8988T (cell line): Measurements from ENCODE around the gene PACS2.
"Not testable (repeated sequence)": the region's sequence is repeated elsewhere in the genome, so short reads cannot be mapped to it uniquely, and the experiment has no call there.

ENCODE experiments used
- DNase-seq: peaks from one replicate; pipeline ENCODE4 v3.0.0; 2011

The PACS2 gene

DNA sequence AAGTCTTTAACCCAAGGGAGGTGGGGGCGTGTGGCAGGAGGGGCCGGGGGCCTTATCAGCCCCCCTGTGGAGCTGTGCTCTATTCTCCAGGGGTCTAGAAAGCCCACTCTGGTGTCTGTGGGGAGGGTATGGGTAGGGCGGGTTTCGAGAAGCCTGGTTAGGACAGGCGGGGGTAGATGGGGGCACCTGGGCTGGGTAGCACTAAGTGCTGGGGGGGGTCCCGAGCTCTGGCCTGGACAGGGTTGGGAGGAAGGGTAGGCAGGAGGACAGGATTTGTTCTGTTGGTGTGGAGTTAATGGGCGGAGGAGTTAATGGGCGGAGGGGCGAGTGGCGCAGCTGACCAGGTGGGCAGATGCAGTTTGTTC lies 2.0 kb downstream of the PACS2 start:
- DNase-seq = no peak

DNA sequence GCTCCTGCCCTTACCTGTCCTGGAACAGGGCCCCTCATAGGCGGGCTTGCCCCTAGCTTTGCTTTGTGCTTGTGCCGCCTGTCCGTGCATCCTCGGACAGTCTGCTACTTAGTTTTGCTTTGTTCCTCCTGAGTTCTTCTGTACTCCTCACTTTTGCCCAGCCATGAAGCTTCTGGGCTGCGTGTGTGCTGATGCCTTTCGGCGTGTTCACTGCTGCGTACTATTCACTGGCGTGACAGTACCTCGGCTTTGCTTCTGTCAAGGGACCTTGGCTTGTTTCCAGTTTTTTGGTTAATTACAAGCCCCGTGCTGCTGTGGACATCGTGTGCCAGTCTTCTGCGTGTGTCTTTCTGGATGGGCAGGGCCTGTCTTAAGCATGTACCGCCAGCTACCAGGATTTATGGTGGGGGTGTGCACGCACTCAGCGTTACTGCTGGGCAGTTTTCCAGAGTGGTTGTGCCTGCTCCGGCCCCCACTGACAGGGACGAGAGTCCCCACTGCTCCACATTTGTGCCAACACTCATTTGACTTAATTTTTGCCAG lies 2.5 kb downstream of the PACS2 start:
- no peak for DNase-seq

DNA sequence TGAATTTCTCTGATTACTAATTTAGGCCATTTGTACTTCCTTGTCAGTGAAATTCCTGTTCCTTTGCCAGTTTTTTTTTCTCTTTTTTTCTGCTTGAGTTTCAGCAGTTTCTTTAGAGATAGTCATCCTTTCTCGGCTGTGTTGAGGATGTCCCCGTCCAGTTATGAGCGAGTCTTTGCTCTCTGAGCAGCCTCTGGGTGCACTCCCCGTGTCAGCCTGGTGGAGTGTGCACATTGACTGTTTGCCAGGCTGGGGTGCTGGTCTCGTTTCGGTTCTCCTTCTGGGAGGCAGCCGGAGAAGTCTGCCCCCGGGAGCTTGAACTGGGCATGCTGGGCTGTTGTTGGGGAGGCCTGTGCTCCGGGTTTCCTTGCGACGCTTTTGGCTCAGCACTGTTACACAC lies 3.0 kb downstream of the PACS2 start:
- DNase-seq = no peak

DNA sequence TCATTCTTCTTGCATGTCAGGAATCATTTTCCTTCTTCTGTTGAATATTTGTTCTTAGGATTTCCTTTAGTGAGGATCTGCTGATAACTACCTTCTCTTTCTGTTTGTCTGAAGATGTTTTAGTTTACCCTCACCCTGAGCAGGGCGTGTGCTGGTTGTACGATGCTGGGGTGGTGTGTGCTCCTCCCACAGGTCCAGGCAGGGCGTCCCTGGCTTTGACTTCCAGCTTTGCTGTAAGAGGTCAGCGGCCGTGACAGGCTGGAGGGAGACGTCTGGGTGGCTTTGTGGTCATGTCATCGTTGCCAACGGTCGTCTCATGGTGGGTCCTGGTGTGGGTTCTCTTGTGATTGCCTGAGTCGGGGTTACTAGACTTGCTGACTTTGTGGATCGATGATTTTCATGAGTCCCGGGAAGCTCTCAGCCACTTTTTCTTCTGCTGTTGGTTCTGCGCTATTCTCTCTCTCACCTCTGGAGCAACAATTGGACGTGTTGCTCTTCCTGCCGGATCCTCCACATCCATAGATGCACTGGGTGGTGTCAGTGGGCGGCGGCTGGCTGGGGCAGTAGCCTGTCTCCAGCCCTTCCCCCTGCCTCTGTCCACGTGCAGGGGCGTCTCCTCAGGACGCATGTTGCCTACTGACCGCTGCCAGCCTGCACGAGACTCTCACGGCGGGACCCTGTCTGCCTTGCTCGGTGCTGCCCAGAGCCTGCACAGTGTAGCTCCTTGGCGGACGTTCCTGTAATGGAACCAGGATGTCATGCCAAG lies 8.4 kb downstream of the PACS2 start:
- DNase-seq = no peak

DNA sequence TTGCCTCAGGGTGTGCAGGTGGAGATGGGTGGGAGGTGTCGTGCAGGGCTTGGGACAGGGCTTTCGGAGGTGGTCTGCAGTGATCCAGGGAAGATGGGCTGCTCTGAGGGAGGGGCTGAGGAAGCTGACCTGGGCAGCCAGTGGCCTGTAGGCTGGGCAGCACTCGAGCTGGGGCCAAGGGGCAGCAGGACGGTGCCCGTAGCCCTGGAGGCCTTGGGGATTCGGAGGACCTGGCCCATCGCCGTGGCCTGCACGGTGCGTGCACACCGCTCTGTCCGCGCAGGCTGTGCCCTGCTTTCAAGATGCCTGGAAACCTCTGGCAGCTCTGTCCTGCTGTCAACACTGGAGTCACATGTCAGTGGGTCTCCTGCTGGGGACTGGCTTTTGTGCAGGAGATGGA lies 9.1 kb downstream of the PACS2 start:
- no peak for DNase-seq

DNA sequence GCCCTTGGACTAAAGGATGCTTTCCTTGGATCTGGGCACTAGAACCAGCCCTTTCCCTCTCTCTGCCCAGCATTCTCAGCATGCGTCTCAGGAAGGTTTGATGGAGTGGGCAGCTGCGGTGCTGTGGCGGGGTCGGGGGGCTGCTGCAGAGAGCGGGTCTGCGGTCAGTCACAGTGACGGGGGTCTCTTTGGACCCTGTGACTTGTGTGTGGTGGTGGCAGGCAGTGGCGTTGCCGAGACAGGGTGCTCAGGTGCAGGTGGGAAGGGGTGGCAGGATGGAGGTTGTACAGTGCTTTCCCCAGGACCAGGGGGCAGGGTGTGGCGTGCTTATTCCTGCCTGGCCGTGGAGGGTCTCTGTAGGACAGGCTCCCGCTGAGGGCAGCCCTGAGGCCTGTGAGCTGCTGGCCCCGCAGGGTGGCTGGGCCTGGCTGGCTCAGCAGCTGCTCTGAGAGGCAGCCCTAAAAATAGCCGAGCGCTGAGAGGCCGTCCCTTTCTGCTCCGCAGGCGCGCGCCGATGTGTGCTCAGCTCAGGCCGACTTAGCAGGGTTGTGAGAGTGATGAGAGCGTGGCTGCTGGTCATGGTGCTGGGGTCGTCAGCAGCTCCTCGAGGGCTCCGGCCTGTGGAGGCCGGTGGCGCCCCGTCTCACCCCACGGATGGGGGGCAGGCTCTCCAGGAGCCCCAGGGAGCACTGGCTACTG lies 9.7 kb downstream of the PACS2 start:
- DNase-seq = no peak

DNA sequence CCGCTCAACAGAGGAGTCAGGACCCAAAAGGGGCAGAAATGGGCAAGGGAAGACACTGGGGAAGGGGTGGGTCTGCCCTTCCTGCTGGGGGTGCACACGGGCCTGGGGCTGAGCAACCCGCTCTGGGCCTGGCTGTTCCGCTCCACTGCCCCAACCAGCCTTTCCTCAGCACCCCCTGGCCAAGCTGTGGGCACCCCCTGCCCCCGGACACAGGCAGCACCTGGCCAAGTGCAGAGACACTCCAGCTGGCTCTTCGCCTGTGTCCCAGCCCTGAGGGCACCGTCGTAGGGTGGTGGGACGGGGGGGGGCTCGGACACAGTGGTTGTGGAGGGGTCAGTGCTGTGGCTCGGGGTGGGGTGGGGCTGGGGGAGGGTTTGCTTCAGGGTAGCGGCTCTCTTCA lies 10.3 kb downstream of the PACS2 start:
- DNase-seq = no peak

DNA sequence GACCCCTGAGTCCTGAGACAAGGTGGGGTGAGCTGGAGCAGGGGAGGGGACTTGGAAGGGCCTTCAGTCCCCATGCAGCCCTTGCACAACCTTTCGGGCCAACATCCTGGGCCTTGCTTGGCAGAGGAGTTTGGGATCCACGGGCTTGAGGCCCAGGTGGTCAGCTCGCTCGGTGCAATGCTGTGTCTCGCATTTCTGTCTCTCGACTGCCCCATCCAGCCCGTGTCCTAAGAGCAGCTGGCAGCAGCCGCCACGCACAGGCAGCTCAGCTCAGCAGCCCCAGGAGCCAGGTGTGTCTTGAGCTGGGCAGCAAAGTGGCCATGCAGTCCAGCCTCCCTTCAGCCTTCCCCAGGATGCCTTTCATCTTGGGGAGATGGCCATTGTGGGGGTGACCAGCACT lies 10.8 kb downstream of the PACS2 start:
- DNase-seq = no peak

DNA sequence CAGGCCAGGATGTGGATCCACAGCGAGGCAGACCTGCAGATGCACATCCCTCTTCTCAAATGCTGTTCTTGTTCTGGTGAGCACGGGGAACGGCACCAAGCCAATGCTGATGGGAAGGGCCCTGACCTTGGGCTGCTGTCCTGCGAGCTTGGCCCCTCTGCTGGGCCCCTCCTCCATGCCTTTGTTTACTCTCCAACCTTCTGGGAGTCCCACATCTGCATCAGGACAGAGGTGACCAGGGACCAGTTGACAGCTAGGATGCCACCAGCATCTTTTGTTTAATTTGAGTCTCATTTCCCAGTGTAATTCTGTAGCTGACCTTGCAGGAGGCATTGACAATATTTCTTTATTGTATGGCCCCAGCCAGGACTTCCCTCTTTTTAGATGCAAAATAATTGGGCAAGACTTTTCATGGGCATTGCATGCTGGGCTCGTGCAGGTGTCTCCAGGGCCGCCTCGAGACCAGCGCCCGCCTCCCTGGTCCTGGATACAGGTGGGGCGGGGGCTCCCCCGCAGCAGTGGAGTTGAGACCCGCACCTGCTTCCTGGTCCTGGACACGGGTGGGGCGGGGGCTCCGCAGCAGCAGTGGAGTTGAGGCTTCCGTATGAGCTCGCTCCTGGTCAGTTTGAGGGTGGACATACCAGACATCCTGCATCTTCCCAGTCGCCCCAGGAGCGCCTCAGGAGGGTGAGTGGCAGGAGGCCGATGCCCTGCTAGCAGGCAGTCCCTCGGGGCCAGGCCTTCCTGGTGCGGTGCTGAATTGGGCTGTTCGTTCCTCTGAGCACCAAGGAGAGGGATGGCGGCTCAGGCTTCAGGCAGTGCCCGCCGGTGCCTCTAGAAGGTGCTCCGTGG lies 11.4 kb downstream of the PACS2 start:
- DNase-seq = no peak

DNA sequence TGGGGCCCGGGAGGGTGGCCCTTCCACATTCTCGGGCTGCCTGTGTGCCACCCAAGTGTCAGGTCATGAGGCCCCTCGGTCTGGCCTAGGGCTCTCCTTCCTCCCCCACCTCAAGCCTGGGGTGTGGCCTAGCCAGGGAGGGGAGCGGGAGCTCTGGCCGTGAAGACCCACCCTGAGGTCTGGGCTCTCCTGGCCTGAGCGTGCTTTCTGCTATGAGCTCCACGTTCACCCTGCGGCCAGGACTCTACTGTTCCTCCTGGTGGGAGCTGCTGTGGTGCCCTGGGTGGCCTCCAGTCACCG lies 12.0 kb downstream of the PACS2 start:
- no peak for DNase-seq

DNA sequence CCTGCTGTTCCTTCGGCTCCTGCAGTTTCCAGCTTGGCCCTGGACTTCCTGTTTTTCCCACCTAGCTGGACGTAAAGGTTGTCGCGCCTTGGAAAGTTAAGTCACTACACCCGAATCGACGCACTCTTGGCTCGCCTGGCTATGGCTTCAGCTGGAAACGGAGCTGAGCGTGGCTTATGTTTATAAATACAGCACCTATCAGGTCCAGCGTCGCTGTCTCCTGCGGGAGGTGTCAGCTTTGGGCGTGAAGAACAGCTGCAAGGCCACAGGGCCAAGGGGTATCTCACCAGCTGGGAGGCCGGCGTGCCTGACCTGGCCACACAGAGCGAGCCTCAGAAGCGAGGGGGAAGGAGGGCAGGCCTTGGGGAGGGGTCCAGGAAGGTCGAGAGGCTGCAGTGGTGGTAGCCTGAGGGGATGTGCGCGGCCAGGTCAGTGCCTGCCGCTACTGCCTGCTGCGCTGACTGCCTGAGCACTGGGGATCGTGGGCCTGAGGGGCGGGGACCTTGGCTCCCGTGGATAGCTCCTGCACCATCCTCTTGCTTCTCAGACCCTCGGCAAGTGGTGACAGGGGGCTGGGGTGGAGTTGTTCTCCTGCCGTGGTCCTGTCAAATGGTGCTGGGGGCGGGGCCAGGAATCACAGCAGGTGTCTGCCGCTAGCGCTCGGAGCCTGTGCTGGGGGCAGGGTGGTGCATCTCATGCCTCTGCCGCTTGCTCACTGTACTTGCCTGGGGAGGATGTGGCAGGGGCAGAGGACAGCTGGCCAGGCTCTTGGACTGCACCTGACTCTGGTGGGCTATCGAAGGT lies 12.5 kb downstream of the PACS2 start:
- DNase-seq = no peak

DNA sequence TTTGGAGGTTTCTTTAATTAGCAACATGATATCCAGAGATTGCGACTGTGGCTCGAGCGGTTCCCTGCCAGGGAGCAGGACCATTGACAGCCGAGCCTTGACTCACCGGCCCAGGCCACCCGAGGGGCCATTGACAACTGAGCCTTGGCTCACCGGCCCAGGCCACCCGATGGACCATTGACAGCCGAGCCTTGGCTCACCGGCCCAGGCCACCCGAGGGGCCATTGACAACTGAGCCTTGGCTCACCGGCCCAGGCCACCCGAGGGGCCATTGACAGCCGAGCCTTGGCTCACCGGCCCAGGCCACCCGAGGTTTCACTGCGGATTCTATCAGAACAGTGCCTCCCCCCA lies 13.1 kb downstream of the PACS2 start:
- DNase-seq = not testable (repeated sequence)

DNA sequence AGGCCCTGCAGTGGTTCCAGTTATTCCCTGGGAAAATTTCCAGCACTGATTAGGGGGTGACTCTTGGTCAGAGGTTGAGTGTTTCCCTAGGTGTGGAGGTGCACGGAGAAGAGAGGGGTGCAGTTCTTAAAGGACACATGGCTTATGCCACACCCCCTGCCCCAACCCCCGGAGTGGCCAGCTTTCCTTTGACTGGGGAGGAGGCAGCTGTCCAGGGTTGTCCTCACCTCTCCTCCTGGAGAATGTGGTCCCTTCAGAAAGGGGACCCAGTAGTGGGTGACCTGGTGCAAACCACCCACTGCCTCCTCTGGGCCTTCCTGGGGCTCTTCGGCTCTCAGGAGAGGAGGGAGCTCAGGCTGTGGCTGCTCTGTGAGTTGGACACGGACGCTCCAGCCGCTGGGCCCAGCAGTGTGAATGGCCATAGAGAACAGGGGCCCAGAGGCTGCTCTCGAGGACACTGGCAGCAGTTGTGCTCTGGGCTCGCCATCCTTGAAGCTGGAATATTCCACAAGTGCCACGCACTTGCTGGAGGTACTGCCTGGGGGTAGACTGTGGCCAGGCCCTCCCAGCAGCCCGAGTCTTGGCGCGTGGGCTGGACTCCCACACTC lies 13.6 kb downstream of the PACS2 start:
- DNase-seq = no peak

DNA sequence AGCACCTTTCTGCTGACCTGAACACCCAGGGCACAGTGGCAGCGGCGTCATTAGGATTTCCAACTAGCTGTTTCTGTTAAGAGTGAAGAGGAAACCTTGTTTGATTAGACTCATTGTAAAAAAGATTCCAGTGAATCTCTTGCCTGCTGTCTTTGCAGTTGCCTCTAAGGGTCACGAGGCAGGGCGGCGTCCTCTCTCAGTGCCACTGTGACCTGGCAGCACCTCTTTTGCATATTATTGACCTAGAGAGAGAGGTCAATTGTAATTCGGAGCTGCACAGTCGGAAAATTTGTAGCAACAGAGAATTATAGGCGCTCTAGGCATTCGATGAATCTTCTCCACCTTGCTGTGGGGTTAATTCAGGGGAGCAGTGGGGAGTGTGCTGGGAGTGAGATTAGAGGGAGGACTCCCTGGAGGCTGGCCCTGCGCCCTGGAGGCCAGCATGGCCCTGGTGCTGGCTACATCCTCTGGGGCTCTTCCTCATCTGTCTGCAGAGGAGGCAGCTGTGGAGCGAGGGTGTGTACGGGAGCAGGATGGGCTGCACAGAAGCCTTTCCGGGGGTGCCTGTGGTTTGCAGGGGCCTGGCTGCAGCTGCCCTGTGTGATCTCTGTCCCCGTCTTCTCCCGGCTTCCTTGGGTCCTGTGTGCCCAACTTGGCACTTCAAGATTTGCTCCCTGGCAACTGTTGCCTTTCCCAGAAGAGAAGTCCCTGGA lies 14.3 kb downstream of the PACS2 start:
- DNase-seq = no peak

DNA sequence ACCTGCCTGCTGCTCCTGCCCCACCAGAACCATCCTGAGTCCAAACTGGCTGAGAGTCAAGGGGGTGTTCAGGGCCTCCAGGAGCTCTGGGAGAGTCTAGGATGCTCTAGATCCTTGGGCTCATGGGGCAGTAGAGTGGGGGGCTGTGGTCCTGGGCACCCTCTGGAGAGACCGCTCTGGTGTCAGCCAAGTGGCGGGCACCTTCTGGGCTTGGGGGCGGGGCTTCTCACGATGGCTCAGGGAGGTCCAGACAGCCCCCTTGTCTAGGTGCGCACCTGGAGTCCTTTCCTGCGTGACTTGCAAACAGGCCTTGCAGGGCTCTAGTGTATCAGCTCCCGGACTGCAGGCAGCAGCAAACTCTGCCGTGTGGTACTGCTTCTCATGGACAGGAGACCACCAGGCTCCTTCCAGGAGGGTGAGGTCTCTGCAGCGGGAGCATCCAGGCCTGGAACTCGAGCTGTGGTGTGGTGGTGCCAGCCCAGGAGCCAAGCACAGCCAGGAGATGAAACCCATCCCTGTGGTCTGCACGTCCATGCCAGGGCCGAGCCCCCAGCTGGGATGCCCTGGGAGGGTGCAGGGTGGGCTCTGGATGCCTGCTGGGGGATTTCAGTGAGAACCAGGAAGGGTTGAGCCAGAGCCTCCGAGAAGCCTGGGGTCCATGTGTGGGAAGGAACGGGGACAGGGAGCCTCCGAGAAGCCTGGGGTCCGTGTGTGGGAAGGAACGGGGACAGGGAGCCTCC lies 15.0 kb downstream of the PACS2 start:
- no peak for DNase-seq

DNA sequence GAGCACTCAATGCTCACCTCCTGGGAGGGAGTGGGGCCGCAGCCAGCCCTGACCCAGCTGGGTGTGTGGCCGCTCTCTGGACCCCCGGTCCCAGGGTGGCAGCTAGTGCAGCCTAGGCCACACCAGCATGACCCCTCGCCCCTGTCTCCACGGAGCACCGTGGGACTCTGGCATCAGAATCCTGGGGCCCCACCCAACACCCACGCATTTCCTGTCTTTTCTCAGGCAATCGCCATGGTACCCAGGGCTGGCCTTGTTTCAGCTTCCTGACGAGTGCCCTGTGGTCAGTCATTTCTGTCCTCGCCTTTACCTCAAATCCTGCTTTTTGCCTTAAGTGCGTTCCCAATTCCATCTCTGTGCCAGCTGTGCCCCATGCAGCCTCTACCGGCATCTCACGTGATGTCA lies 15.9 kb downstream of the PACS2 start:
- DNase-seq = no peak

DNA sequence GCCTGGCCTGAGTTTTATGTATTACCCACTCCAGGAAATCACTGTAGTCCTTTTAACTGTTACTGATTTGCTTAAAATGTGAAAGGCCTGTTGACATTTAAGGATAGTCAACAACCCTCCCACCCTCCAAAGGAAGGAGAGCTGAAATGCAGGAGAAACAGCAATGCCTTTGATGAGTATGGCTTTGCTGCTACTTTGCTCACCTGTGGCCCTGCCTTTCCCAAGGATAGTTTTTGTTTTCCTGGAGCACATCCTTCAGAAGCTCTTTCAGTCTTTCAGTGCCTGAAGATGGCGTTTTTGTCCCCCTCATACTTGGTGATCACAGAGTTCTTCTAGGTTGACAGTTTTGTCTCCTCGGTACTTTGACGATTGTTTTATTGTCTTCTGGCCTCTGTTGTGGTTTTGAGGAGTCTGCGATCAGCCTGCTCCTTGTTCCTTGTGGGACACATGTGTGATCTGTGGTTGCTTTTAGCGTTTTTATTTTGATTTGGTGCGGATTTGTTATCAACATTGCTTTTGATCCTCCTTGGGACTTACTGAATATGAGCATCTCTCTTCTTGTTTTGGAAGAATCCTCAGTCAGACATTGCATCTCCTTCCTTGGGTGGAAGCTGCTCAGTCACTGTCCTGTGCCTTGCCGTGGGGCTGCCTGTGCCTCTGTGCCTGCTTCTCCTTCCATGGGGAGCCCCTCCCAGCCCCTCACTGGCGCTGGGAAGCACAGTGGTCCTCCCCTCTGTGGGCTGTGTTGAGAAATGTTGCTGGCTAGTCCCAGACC lies 17.2 kb downstream of the PACS2 start:
- DNase-seq = no peak

DNA sequence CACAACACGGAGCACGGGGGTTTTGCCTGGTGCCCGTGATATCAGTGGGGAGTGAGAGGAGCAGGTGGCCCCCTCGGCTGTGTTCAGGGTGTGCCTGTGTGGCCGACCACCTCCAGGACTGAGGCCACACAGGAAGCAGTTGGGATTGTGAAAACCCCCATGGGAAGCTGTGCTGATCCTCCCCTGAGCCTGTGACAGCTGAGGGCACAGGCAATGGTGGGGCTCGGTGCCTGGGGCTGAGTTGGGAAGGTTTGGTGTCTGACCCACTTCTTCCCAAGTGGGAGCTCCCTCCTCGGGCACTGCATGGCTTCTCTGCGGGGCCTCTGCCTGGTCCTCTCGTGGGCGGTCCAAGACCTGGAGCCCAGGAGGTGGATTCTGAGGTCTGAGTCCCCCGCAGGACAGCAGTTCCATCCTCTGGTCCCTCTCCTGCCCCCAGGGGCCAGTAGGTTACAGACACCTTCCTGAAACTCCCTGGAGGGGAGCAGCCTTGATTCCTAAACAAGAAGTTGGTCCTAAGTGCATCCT lies 17.9 kb downstream of the PACS2 start:
- no peak for DNase-seq

DNA sequence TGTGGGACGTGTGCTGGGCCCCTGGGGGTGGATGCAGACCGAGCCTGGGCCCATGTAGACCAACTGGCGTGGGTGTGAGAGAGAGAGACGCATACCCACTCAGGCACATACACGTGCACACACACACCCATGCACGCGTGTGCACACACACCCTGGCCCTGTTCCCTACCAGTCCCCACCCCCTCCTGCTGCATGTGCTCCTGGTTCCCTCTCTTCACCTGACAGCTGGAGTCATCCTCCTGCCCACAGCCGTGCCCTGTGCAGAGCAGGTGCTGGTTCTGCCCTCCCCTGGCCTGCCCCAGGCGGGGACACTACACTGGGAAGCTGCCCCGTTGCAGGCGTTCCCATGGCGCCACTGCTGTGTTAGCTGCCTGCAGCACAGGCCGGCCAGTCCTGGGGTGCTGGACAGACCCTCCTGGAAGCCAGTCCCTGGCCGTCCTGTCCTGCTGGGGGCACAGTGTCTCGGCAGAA lies 18.5 kb downstream of the PACS2 start:
- no peak for DNase-seq
